HUES48 (cell line): ENCODE data around the gene DDX1.
"Not testable (repeated sequence)": the region's sequence is repeated elsewhere in the genome, so short reads cannot be mapped to it uniquely, and the experiment has no call there.

ENCODE experiments used
- H3K27ac ChIP-seq: one replicate; pipeline ENCODE4 v1.7.0; 2013; ENCODE audit warnings: low read depth, low read length, inconsistent platforms
- H3K27me3 ChIP-seq: 2 replicates; pipeline ENCODE4 v1.6.1; 2013; ENCODE audit warnings: mild to moderate bottlenecking, low read length; ENCODE audit not compliant: control insufficient read depth, insufficient read depth
- H3K36me3 ChIP-seq: 2 replicates; pipeline ENCODE4 v1.6.1; 2013; ENCODE audit warnings: low read length; ENCODE audit not compliant: control insufficient read depth, insufficient read depth
- H3K4me1 ChIP-seq: 2 replicates; pipeline ENCODE4 v1.6.1; 2013; ENCODE audit warnings: mild to moderate bottlenecking, low read length; ENCODE audit not compliant: control insufficient read depth, insufficient read depth
- H3K4me3 ChIP-seq: 2 replicates; pipeline ENCODE4 v1.5.1; 2013; ENCODE audit warnings: mild to moderate bottlenecking, low read depth, low read length
- H3K9ac ChIP-seq: 2 replicates; pipeline ENCODE4 v1.6.1; 2013; ENCODE audit warnings: mild to moderate bottlenecking, low read depth, low read length, moderate library complexity
- H3K9me3 ChIP-seq: 2 replicates; pipeline ENCODE4 v1.6.1; 2013; ENCODE audit warnings: low read length; ENCODE audit not compliant: control insufficient read depth, insufficient read depth

Gene DDX1

GRCh38 chr2:15591692-15592463 is at the start of gene DDX1:
Gene DDX1 (plus strand): TSS chr2:15591868. CDS start chr2:15591934, 66 bp downstream.
- H3K9me3 ChIP-seq: no peaks in the 10 kb centered on the region
- H3K27ac ChIP-seq: peak within 1 kb of the TSS; percentile 92
- H3K4me3 ChIP-seq: peak within 1 kb of the TSS; percentile 80
- H3K27me3 ChIP-seq: no peaks in the 10 kb centered on the region
- peaks cover 9% of the 10 kb centered on the region for H3K4me1 ChIP-seq
- peak within 1 kb of the TSS; percentile 85 for H3K9ac ChIP-seq
- peaks cover 27% of the 10 kb centered on the region for H3K36me3 ChIP-seq

- H3K9me3 ChIP-seq, H3K27me3 ChIP-seq, H3K27ac ChIP-seq, H3K4me1 ChIP-seq, H3K9ac ChIP-seq, H3K4me3 ChIP-seq, H3K36me3 ChIP-seq: not testable (repeated sequence)
Observed at GRCh38 chr2:15542269-15542668, 49.4 kb upstream of the DDX1 start.

GRCh38 chr2:15543053-15543452 is 48.6 kb upstream of the DDX1 start:
- no peaks in the 10 kb centered on the region for H3K36me3 ChIP-seq
- H3K27me3 ChIP-seq: no peaks in the 10 kb centered on the region
- H3K4me3 ChIP-seq: no peak overlapping the region
- H3K9ac ChIP-seq: no peak overlapping the region
- no peak overlapping the region for H3K27ac ChIP-seq
- no peaks in the 10 kb centered on the region; the same call in 1 of the 2 replicates for H3K9me3 ChIP-seq
- H3K4me1 ChIP-seq: no peaks in the 10 kb centered on the region

- Histone ChIP-seq H3K36me3 (no peaks in the 10 kb centered on the region), H3K9me3 (no peaks in the 10 kb centered on the region; the same call in 1 of the 2 replicates), H3K4me3 (no peak overlapping the region), H3K9ac (no peak overlapping the region), H3K27ac (no peak overlapping the region), H3K27me3 (no peaks in the 10 kb centered on the region), H3K4me1 (no peaks in the 10 kb centered on the region)
Observed at GRCh38 chr2:15543541-15543940, 48.1 kb upstream of the DDX1 start.

- Histone ChIP-seq H3K36me3 (0 out of 2 replicates have a peak, but pooled peaks cover 6% of the 10 kb centered on the region), H3K9me3 (no peaks in the 10 kb centered on the region; the same call in 1 of the 2 replicates), H3K27ac (no peak overlapping the region), H3K4me1 (no peaks in the 10 kb centered on the region), H3K27me3 (no peaks in the 10 kb centered on the region), H3K4me3 (no peak overlapping the region), H3K9ac (no peak overlapping the region)
Observed at GRCh38 chr2:15544227-15544626, 47.4 kb upstream of the DDX1 start.

- Histone ChIP-seq H3K4me3 (no peak overlapping the region), H3K9ac (no peak overlapping the region), H3K4me1 (no peaks in the 10 kb centered on the region), H3K9me3 (no peaks in the 10 kb centered on the region; the same call in 1 of the 2 replicates), H3K36me3 (0 out of 2 replicates have a peak, but pooled peaks cover 7% of the 10 kb centered on the region), H3K27ac (no peak overlapping the region), H3K27me3 (no peaks in the 10 kb centered on the region)
Observed at GRCh38 chr2:15546297-15547098, 45.2 kb upstream of the DDX1 start.

GRCh38 chr2:15547115-15547876 is 44.4 kb upstream of the DDX1 start:
- Histone ChIP-seq H3K4me1 (no peaks in the 10 kb centered on the region), H3K27ac (no peak overlapping the region), H3K4me3 (no peak overlapping the region), H3K9ac (no peak overlapping the region), H3K9me3 (no peaks in the 10 kb centered on the region; the same call in 1 of the 2 replicates), H3K36me3 (0 out of 2 replicates have a peak, but pooled peaks cover 7% of the 10 kb centered on the region), H3K27me3 (no peaks in the 10 kb centered on the region)

- no peaks in the 10 kb centered on the region for H3K4me1 ChIP-seq
- peaks cover 13% of the 10 kb centered on the region for H3K36me3 ChIP-seq
- H3K4me3 ChIP-seq: no peak overlapping the region
- no peak overlapping the region for H3K9ac ChIP-seq
- H3K27me3 ChIP-seq: no peaks in the 10 kb centered on the region
- no peaks in the 10 kb centered on the region for H3K9me3 ChIP-seq
- H3K27ac ChIP-seq: no peak overlapping the region
Observed at GRCh38 chr2:15548974-15549373, 42.7 kb upstream of the DDX1 start.

- H3K36me3 ChIP-seq: peaks cover 13% of the 10 kb centered on the region
- no peak overlapping the region for H3K4me3 ChIP-seq
- H3K4me1 ChIP-seq: no peaks in the 10 kb centered on the region
- H3K9me3 ChIP-seq: no peaks in the 10 kb centered on the region
- no peaks in the 10 kb centered on the region for H3K27me3 ChIP-seq
- H3K9ac ChIP-seq: no peak overlapping the region
- no peak overlapping the region for H3K27ac ChIP-seq
Observed at GRCh38 chr2:15553519-15553918, 38.1 kb upstream of the DDX1 start.

GRCh38 chr2:15553951-15554350 is 37.7 kb upstream of the DDX1 start:
- Histone ChIP-seq H3K4me3 (no peak overlapping the region), H3K27ac (no peak overlapping the region), H3K4me1 (no peaks in the 10 kb centered on the region), H3K27me3 (no peaks in the 10 kb centered on the region), H3K9ac (no peak overlapping the region), H3K9me3 (no peaks in the 10 kb centered on the region), H3K36me3 (peaks cover 9% of the 10 kb centered on the region)
